CD4-positive, alpha-beta T cell (primary cell): Measurements from ENCODE around the gene RBM20. TPM values are rescaled to one million over a fixed set of nuclear protein-coding genes. Genes with fewer than 3 reads are reported as not detected.

Experiments used
- ATAC-seq: fragments of 200-7000 bp; cut with Tn5 transposase; one replicate; pipeline ENCODE4 v1.10.0; 2022; ENCODE audit warnings: mild to moderate bottlenecking; ENCODE audit not compliant: poor library complexity
- CTCF ChIA-PET: fragments of 350-600 bp; sonication (Branson Sonifier 250); formaldehyde crosslinking; loops from one replicate; lab custom pipeline; 2021; ENCODE audit warnings: antibody characterized with exemption, inconsistent platforms; lab: Charles Lee
- POLR2A ChIA-PET: fragments of 350-600 bp; sonication (Branson Sonifier 250); formaldehyde crosslinking; loops from one replicate; lab custom pipeline; 2021; ENCODE audit warnings: antibody characterized with exemption, inconsistent platforms; lab: Charles Lee
- DNase-seq, 14 experiments: peaks; one replicate each; pipeline ENCODE4 v3.0.0-alpha.2; 2013 to 2020; ENCODE audit warnings: mixed read lengths in 2 of 14
- H3K27ac ChIP-seq, 2 donors: one replicate each; pipeline versions ENCODE4 v1.5.1 to v1.7.0; 2013; ENCODE audit warnings: low read length in 2 of 2, low read depth in 1 of 2, mild to moderate bottlenecking in 1 of 2
- H3K27me3 ChIP-seq, 2 experiments: 1 replicate in 1 of 2; 2 replicates in 1 of 2; pipeline versions ENCODE4 v1.6.1 to v1.7.0; 2013; ENCODE audit warnings: low read length in 2 of 2, control low read depth in 1 of 2, mild to moderate bottlenecking in 1 of 2, moderate library complexity in 1 of 2; ENCODE audit not compliant: insufficient read depth in 2 of 2, control insufficient read depth in 1 of 2
- H3K36me3 ChIP-seq: one replicate; pipeline ENCODE4 v1.6.1; 2013; ENCODE audit warnings: low read length, control low read depth; ENCODE audit not compliant: insufficient read depth
- H3K4me1 ChIP-seq: one replicate; pipeline ENCODE4 v1.6.1; 2013; ENCODE audit warnings: low read length, control low read depth; ENCODE audit not compliant: insufficient read depth
- H3K4me3 ChIP-seq: one replicate; pipeline ENCODE4 v1.5.1; 2013; ENCODE audit warnings: mild to moderate bottlenecking, low read length, moderate library complexity
- H3K9me3 ChIP-seq, 2 experiments: 1 replicate in 1 of 2; 2 replicates in 1 of 2; pipeline versions ENCODE4 v1.6.1 to v1.7.0; 2013; ENCODE audit warnings: low read length in 2 of 2, mild to moderate bottlenecking in 2 of 2, control low read depth in 1 of 2, moderate library complexity in 1 of 2; ENCODE audit not compliant: control insufficient read depth in 1 of 2, insufficient read depth in 1 of 2
- H3K27ac Mint-ChIP-seq: one replicate; pipeline ENCODE4 v1.8.0; 2020; ENCODE audit warnings: mixed read lengths
- H3K27me3 Mint-ChIP-seq: one replicate; pipeline ENCODE4 v1.8.0; 2021; ENCODE audit warnings: mixed read lengths
- H3K36me3 Mint-ChIP-seq: one replicate; pipeline ENCODE4 v1.8.0; 2021; ENCODE audit warnings: low read depth, mixed read lengths
- H3K4me1 Mint-ChIP-seq: one replicate; pipeline ENCODE4 v1.8.0; 2021; ENCODE audit warnings: low read depth, mixed read lengths
- H3K4me3 Mint-ChIP-seq: one replicate; pipeline ENCODE4 v1.8.0; 2020; ENCODE audit warnings: mild to moderate bottlenecking, mixed read lengths
- H3K9me3 Mint-ChIP-seq: one replicate; pipeline ENCODE4 v1.8.0; 2020; ENCODE audit warnings: mixed read lengths
- CTCF ChIP-seq: fragments of 200-600 bp; IDR thresholded peaks from one replicate; pipeline ENCODE4 v1.8.0; 2022; ENCODE audit warnings: antibody characterized with exemption, mild to moderate bottlenecking
- intact Hi-C, 2 experiments: fragments of 100-400 bp; cut with DNase I in 1 of 2; cut with micrococcal nuclease in 1 of 2; formaldehyde crosslinking; loops; one replicate each; pipeline versions ENCODE4 v1.15.1 to v1.9.0; 2023 to 2025; cut with DNase I, micrococcal nuclease
- total RNA-seq, 174 experiments: library from RNA in 2 of 174; stranded (reverse) in 2 of 174; gene quantifications; one replicate each; pipeline ENCODE4 v1.2.3 and lab custom pipeline; 2021 to 2026

RBM20 gene
- total RNA-seq, 2 experiments from 2014 or later, result 0.91 to 1.1 TPM

GRCh38 chr10:110813743-110814472 lies 169.8 kb downstream of the RBM20 start:
- intact Hi-C loops, result no loop called here
- Mint-ChIP-seq H3K9me3 (no peaks in the 10 kb centered on the region), H3K4me1 (peaks cover 41% of the 10 kb centered on the region), H3K36me3 (no peaks in the 10 kb centered on the region), H3K27ac (peak overlapping the region; percentile 29), H3K4me3 (no peak overlapping the region), H3K27me3 (no peaks in the 10 kb centered on the region)
- POLR2A ChIA-PET, result no interaction called here
- DNase-seq (no peak), ATAC-seq (peak; percentile 51)
- CTCF ChIA-PET, result interaction anchor here (0.7 to 0.8 kb wide), 2 partner anchors 10 to 73 kb away, joined by 3 to 4 read pairs; no protein-coding TSS in a partner anchor
- H3K9me3 ChIP-seq, result no peaks in the 10 kb centered on the region
- no peaks in the 10 kb centered on the region for H3K27me3 ChIP-seq
- no peak for TF ChIP-seq CTCF
- no peak overlapping the region for H3K27ac ChIP-seq
- peaks cover 18% of the 10 kb centered on the region for H3K4me1 ChIP-seq
- H3K36me3 ChIP-seq, result no peaks in the 10 kb centered on the region
- H3K4me3 ChIP-seq, result no peak overlapping the region

- intact Hi-C loops, result loop anchor here in 1 of 2 experiments (5.0 kb wide), 1 partner anchor 57 kb away; the partner anchor contains the start of gene PDCD4
- Histone ChIP-seq H3K4me1 (peaks cover 18% of the 10 kb centered on the region), H3K27me3 (no peaks in the 10 kb centered on the region), H3K27ac (no peak overlapping the region), H3K36me3 (no peaks in the 10 kb centered on the region), H3K4me3 (no peak overlapping the region), H3K9me3 (no peaks in the 10 kb centered on the region)
- DNase-seq (no peak), ATAC-seq (no peak)
- ChIA-PET CTCF (no interaction called here), POLR2A (no interaction called here)
- Mint-ChIP-seq H3K4me1 (peaks cover 41% of the 10 kb centered on the region), H3K9me3 (no peaks in the 10 kb centered on the region), H3K27me3 (no peaks in the 10 kb centered on the region), H3K36me3 (no peaks in the 10 kb centered on the region), H3K27ac (no peak overlapping the region), H3K4me3 (no peak overlapping the region)
- no peak for TF ChIP-seq CTCF
Measured at GRCh38 chr10:110815354-110816004, 171.3 kb downstream of the RBM20 start.

- TF ChIP-seq CTCF, result no peak
- no peak overlapping the region for H3K27ac ChIP-seq
- intact Hi-C loops, result loop anchor here in 1 of 2 experiments (5.0 kb wide), 1 partner anchor 55 kb away; the partner anchor contains the start of gene PDCD4
- POLR2A ChIA-PET, result interaction anchor here (0.6 to 1.9 kb wide), 2 partner anchors 10 to 47 kb away, joined by 4 to 6 read pairs; no protein-coding TSS in a partner anchor
- Mint-ChIP-seq H3K27me3 (no peaks in the 10 kb centered on the region), H3K9me3 (no peaks in the 10 kb centered on the region), H3K36me3 (no peaks in the 10 kb centered on the region), H3K4me1 (peaks cover 55% of the 10 kb centered on the region), H3K4me3 (no peak overlapping the region), H3K27ac (peak overlapping the region; percentile 67)
- DNase-seq, result peak in 2 of 14 experiments; percentile 16 to 50
- no peaks in the 10 kb centered on the region for H3K9me3 ChIP-seq
- CTCF ChIA-PET, result interaction anchor here (1.2 kb wide), 1 partner anchor 9 kb away, joined by 3 read pairs; no protein-coding TSS in a partner anchor
- H3K4me1 ChIP-seq, result peaks cover 18% of the 10 kb centered on the region
- H3K27me3 ChIP-seq, result no peaks in the 10 kb centered on the region
- no peak overlapping the region for H3K4me3 ChIP-seq
- ATAC-seq, result peak; percentile 72
- H3K36me3 ChIP-seq, result no peaks in the 10 kb centered on the region
Measured at GRCh38 chr10:110817614-110818013, 173.5 kb downstream of the RBM20 start.
